RWPE1 (cell line): ENCODE results near the gene TEKT3.

ENCODE experiments used
- CTCF ChIA-PET: fragments of 350-600 bp; sonication (Branson Sonifier 250); formaldehyde crosslinking; extraction: SDS; loops from one replicate; lab custom pipeline; 2021; lab: Yijun Ruan, JAX
- POLR2A ChIA-PET: fragments of 400-600 bp; formaldehyde crosslinking; extraction: SDS; loops from one replicate; lab custom pipeline; 2020; ENCODE audit warnings: antibody characterized with exemption; ENCODE audit not compliant: low non-redundant PET; lab: Yijun Ruan, JAX
- DNase-seq: peaks from one replicate; pipeline ENCODE4 v3.0.0; 2012; ENCODE audit warnings: low spot score
- H3K27ac ChIP-seq: fragments of 450-650 bp; 2 replicates; pipeline ENCODE4 v1.5.1; 2017
- TF ChIP-seq, protein P1 (sequence below): fragments of 450-650 bp; conservative IDR thresholded peaks from 2 replicates; pipeline ENCODE4 v1.5.1; 2017; ENCODE audit warnings: low read depth, mild to moderate bottlenecking

The TEKT3 gene

DNA sequence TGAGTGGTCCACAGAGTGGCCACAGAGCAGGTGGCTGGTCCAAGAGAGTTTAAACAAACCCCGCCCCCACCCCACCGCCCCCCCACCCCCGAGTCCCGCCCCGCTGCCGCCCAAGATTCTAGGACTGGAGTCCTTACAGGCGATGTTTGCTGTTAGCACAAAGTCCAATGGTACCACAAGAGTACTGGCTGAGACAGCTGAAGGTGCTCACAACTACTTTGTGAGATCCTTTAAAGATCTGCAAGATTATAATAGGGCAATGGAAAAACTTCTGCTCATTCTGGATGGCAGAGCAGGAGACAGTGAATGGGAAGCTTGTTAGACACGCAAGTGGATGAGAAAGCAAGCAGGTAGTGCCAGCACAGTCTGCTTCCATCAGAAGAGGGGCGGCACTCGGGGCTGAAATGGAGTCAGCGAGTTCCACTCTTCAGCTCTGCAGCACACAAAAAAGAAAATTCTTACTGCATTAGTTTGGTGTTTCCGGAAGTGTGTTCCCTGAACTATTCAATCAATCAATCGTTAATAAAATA is 4.7 kb upstream of the TEKT3 start:
- H3K27ac ChIP-seq, result no peak overlapping the region
- no peak for DNase-seq
- ChIA-PET POLR2A (no interaction called here), CTCF (interaction anchor here (1.5 kb wide), 1 partner anchor 157 kb away, joined by 5 read pairs; no protein-coding TSS in a partner anchor)
- TF ChIP-seq, protein P1, sequence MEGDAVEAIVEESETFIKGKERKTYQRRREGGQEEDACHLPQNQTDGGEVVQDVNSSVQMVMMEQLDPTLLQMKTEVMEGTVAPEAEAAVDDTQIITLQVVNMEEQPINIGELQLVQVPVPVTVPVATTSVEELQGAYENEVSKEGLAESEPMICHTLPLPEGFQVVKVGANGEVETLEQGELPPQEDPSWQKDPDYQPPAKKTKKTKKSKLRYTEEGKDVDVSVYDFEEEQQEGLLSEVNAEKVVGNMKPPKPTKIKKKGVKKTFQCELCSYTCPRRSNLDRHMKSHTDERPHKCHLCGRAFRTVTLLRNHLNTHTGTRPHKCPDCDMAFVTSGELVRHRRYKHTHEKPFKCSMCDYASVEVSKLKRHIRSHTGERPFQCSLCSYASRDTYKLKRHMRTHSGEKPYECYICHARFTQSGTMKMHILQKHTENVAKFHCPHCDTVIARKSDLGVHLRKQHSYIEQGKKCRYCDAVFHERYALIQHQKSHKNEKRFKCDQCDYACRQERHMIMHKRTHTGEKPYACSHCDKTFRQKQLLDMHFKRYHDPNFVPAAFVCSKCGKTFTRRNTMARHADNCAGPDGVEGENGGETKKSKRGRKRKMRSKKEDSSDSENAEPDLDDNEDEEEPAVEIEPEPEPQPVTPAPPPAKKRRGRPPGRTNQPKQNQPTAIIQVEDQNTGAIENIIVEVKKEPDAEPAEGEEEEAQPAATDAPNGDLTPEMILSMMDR, result no peak

DNA sequence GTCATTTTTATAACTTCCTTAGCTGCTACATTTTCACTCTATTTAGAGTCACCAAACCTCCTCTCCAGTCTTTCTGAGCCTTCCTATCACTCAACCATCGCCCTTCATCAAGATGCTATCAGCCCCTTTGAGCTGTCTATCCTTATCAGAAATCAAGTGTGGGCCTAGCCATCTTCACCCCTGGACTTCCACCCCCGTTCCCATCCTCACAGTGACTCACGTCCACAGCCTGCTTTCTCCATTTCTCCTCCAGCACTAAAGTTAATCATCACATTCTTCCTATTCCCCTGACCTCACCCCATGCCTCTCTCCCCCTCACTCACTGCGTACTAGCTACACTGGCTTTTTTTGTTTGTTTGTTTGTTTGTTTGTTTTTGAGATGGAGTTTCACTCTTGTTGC is 2.4 kb upstream of the TEKT3 start:
- DNase-seq, result peak; percentile 30

DNA sequence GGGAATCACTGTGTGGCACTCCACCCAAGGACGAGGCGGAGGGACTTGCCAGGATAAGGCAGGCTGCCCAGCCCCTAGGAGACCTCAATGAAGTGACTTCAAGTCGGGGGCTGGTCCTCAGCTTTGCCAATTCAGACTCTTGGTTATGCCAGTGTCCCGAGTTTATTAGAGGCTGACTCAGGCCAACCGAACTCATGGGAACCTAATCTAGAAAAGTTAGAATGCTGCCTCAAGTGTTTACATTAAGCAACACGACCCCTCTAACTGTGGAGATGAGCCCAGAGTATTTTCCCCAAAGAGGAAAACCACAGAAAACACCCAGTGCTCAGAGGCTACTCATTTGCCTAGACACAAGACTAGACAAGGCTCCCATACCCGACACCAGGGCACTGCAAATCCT is 1.1 kb upstream of the TEKT3 start:
- CTCF ChIA-PET, result interaction anchor here (0.6 kb wide), 1 partner anchor 158 kb away, joined by 3 read pairs; no protein-coding TSS in a partner anchor
- POLR2A ChIA-PET, result no interaction called here
- no peak for DNase-seq
- TF ChIP-seq, protein P1, result no peak
- no peak overlapping the region for H3K27ac ChIP-seq

More for the DNA sequence above, 2.4 kb upstream of the TEKT3 start:
- H3K27ac ChIP-seq, result no peak overlapping the region
- POLR2A ChIA-PET, result no interaction called here
- CTCF ChIA-PET, result no interaction called here
- TF ChIP-seq, protein P1, result no peak

DNA sequence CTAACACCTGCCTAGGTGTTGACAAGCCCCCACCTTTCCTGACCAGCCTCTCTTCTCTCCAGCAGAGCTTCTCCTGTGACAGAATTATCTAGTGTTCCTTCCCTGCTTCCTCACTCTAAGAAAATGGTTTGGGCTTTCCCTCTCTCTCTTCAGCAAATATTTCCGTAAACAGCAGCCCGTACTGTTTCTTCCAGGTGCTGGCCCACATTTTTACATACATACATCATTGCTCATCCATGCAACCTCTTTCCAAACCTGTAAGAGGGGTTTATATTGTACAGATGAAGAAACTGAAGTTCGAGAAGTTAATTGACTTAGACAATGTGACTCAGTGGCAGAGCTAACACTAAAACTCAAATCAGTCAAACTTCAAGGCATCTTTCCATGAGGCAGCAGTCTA is 569 bp upstream of the TEKT3 start:
- no peak overlapping the region for H3K27ac ChIP-seq
- CTCF ChIA-PET, result interaction anchor here (0.6 kb wide), 1 partner anchor 159 kb away, joined by 3 read pairs; no protein-coding TSS in a partner anchor
- POLR2A ChIA-PET, result no interaction called here
- DNase-seq, result no peak
- TF ChIP-seq, protein P1, result no peak

DNA sequence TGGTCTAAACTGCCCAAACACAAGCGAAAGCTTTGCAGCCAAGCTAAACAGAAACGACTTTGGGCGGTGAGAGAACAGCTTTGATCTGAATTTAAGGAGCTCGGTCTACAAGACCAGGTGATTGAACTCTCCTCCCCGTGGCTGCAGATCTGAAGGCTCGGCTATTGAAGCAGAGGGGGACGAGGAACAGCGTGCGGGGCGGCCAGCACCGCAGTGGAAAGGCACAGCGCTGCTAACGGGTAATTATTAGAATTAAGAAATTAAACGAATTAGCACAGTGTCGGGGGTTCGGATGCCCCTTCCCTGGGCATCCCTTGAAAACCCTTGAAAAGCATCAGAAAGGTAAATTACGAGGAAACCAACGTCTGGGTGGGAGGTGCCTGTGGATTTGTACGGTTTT is 431 bp downstream of the TEKT3 start:
- ChIA-PET POLR2A (no interaction called here), CTCF (no interaction called here)
- TF ChIP-seq, protein P1, result no peak
- DNase-seq, result no peak
- H3K27ac ChIP-seq, result no peak overlapping the region

DNA sequence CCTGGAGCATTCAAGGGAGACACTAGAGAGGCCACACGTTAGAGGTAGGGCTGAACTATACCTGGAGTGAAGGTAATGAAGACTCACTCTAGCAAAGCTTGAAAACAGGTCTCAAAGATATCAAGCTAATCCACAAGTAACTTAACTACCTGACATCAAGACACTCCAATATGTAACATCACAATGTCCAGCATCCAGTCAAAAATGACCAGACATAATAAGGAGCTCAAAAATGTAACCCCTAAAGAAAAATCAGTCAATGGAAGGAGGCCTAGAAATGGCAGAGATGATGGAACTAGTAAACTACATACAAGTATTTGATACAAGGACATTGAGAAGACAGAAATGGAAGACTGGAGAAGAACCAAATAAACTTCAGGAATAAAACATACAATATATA is 6.0 kb downstream of the TEKT3 start:
- H3K27ac ChIP-seq, result no peak overlapping the region
- CTCF ChIA-PET, result interaction anchor here (0.8 kb wide), 1 partner anchor 25 kb away, joined by 4 read pairs; no protein-coding TSS in a partner anchor
- no peak for DNase-seq
- POLR2A ChIA-PET, result no interaction called here
- TF ChIP-seq, protein P1, result no peak
